Measurements from ENCODE around the gene HS6ST2.

HS6ST2 gene

GRCh38 chrX:132778917-132779316 lies 179.5 kb downstream of the HS6ST2 start:
- no peak for DNase-seq

GRCh38 chrX:132776486-132777210 lies 181.8 kb downstream of the HS6ST2 start:
- DNase-seq, result no peak

- no peak for DNase-seq
Measured at GRCh38 chrX:132775263-132775823, 183.1 kb downstream of the HS6ST2 start.

GRCh38 chrX:132774010-132774714 lies 184.3 kb downstream of the HS6ST2 start:
- DNase-seq, result no peak

- no peak for DNase-seq
Measured at GRCh38 chrX:132769609-132770008, 188.8 kb downstream of the HS6ST2 start.

GRCh38 chrX:132766452-132766851 lies 192.0 kb downstream of the HS6ST2 start:
- DNase-seq, result no peak

GRCh38 chrX:132763528-132763927 lies 194.9 kb downstream of the HS6ST2 start:
- no peak for DNase-seq

GRCh38 chrX:132758759-132759158 lies 199.7 kb downstream of the HS6ST2 start:
- no peak for DNase-seq

- no peak for DNase-seq
Measured at GRCh38 chrX:132757066-132757623, 201.3 kb downstream of the HS6ST2 start.

GRCh38 chrX:132756439-132756838 lies 202.0 kb downstream of the HS6ST2 start:
- DNase-seq, result no peak

- no peak for DNase-seq
Measured at GRCh38 chrX:132751063-132751690, 207.3 kb downstream of the HS6ST2 start.

GRCh38 chrX:132750331-132751062 lies 207.9 kb downstream of the HS6ST2 start:
- DNase-seq, result no peak

- no peak for DNase-seq
Measured at GRCh38 chrX:132749406-132749805, 209.0 kb downstream of the HS6ST2 start.

- DNase-seq, result no peak
Measured at GRCh38 chrX:132748909-132749308, 209.5 kb downstream of the HS6ST2 start.

- no peak for DNase-seq
Measured at GRCh38 chrX:132748268-132748667, 210.2 kb downstream of the HS6ST2 start.

GRCh38 chrX:132745593-132745992 lies 212.8 kb downstream of the HS6ST2 start:
- DNase-seq, result no peak

- no peak for DNase-seq
Measured at GRCh38 chrX:132744470-132744869, 214.0 kb downstream of the HS6ST2 start.

- DNase-seq, result no peak
Measured at GRCh38 chrX:132743086-132743485, 215.3 kb downstream of the HS6ST2 start.

- no peak for DNase-seq
Measured at GRCh38 chrX:132742246-132742645, 216.2 kb downstream of the HS6ST2 start.

GRCh38 chrX:132741689-132742088 lies 216.7 kb downstream of the HS6ST2 start:
- no peak for DNase-seq

- DNase-seq, result no peak
Measured at GRCh38 chrX:132740316-132741123, 217.9 kb downstream of the HS6ST2 start.

- DNase-seq, result no peak
Measured at GRCh38 chrX:132738951-132739350, 219.5 kb downstream of the HS6ST2 start.

Measured in KG1 (cell line).